K562 (cell line): Measurements from ENCODE around the gene CEP131. TPM values are rescaled to one million over a fixed set of nuclear protein-coding genes. Genes with fewer than 3 reads are reported as not detected.

ENCODE experiments used
- ATAC-seq: fragments of 200-7000 bp; cut with Tn5 transposase; 3 replicates; pipeline ENCODE4 v1.9.1; 2020; ENCODE audit warnings: moderate library complexity
- BruUV-seq: library from RNA; stranded (reverse); fragments of 400-500 nt; replicated peaks from 2 replicates; lab custom pipeline; 2021; lab: Mats Ljungman, UMichigan
- CTCF ChIA-PET: fragments of 300-600 bp; formaldehyde crosslinking; extraction: SDS; loops from one replicate; lab custom pipeline; 2021; ENCODE audit warnings: low intra/inter-chr PET ratio; lab: Yijun Ruan, JAX
- POLR2A ChIA-PET: fragments of 300-600, 350-650 bp; sonication (Branson Sonifier 250); formaldehyde crosslinking; extraction: SDS; loops from one replicate; lab custom pipeline; 2021; ENCODE audit warnings: antibody characterized with exemption, inconsistent platforms; lab: Yijun Ruan, JAX
- DNase-seq, 4 experiments: peaks; one replicate each; pipeline versions ENCODE4 v3.0.0 to v3.0.0-alpha.2; 2011 to 2018; ENCODE audit warnings: low spot score in 3 of 4, mixed read lengths in 3 of 4; ENCODE audit errors: extremely low read depth in 1 of 4
- FAIRE-seq: peaks from 2 replicates; lab custom pipeline; 2011; peaks lifted over from hg19 to GRCh38; lab: Jason Lieb, UNC
- H2AFZ ChIP-seq: 2 replicates; pipeline ENCODE4 v1.6.0; 2011; ENCODE audit warnings: low read depth, low read length, control low read depth, inconsistent platforms
- H3K27ac ChIP-seq: fragments of 200-600 bp; 3 replicates; pipeline ENCODE4 v1.8.0; 2011; ENCODE audit warnings: low read depth, mild to moderate bottlenecking, control low read depth, inconsistent platforms, low read length, moderate library complexity, mixed read lengths; ENCODE audit errors: extremely low read depth
- H3K27me3 ChIP-seq, 2 experiments: fragments of 300-600 bp in 1 of 2; 2 replicates in 1 of 2; 3 replicates in 1 of 2; pipeline versions ENCODE4 v1.6.0 to v1.8.0; 2011; ENCODE audit warnings: inconsistent platforms in 2 of 2, low read length in 2 of 2, mild to moderate bottlenecking in 1 of 2, mixed read lengths in 1 of 2, moderate library complexity in 1 of 2; ENCODE audit not compliant: control insufficient read depth in 2 of 2, insufficient read depth in 2 of 2
- H3K36me3 ChIP-seq: fragments of 300-600 bp; 3 replicates; pipeline ENCODE4 v1.8.0; 2011; ENCODE audit warnings: mild to moderate bottlenecking, low read length, inconsistent platforms; ENCODE audit not compliant: control insufficient read depth, insufficient read depth
- H3K4me1 ChIP-seq, 2 experiments: fragments of 200-600 bp in 1 of 2; replicated peaks in 1 of 2; 2 replicates in 1 of 2; 3 replicates in 1 of 2; pipeline versions ENCODE4 v1.5.1 to v1.8.0; 2011; ENCODE audit warnings: inconsistent platforms in 2 of 2, low read length in 2 of 2, mild to moderate bottlenecking in 1 of 2, mixed read lengths in 1 of 2, moderate library complexity in 1 of 2; ENCODE audit not compliant: control insufficient read depth in 2 of 2, insufficient read depth in 2 of 2
- H3K4me2 ChIP-seq: 2 replicates; pipeline ENCODE4 v1.6.1; 2011; ENCODE audit warnings: low read length, control low read depth, inconsistent platforms, mixed read lengths; ENCODE audit not compliant: insufficient read depth
- H3K4me3 ChIP-seq: fragments of 200-600 bp; sonication (generic), shearing (Covaris generic); 2 replicates; pipeline ENCODE4 v1.5.1; 2016; ENCODE audit warnings: control low read depth, inconsistent platforms
- H3K79me2 ChIP-seq: fragments of 200-600 bp; 3 replicates; pipeline ENCODE4 v1.8.0; 2011; ENCODE audit warnings: low read length, inconsistent platforms; ENCODE audit not compliant: control insufficient read depth, insufficient read depth
- H3K9ac ChIP-seq, 2 experiments: 2 replicates each; pipeline versions ENCODE4 v1.6.0 to v1.6.1; 2011; ENCODE audit warnings: low read depth in 2 of 2, low read length in 2 of 2, control low read depth in 1 of 2, inconsistent platforms in 1 of 2, mild to moderate bottlenecking in 1 of 2, mixed read lengths in 1 of 2; ENCODE audit not compliant: insufficient read depth in 1 of 2
- H3K9me1 ChIP-seq: one replicate; pipeline ENCODE4 v1.6.0; 2011; ENCODE audit warnings: inconsistent platforms, mild to moderate bottlenecking, low read length, moderate library complexity; ENCODE audit not compliant: control insufficient read depth, insufficient read depth
- H3K9me3 ChIP-seq: replicated peaks from 2 replicates; pipeline ENCODE4 v1.5.1; 2011; ENCODE audit warnings: low read depth, low read length, inconsistent platforms; ENCODE audit not compliant: control insufficient read depth, insufficient read depth
- H4K20me1 ChIP-seq: replicated peaks from 2 replicates; pipeline ENCODE4 v1.6.1; 2011; ENCODE audit warnings: low read length, inconsistent platforms, mixed read lengths; ENCODE audit not compliant: control insufficient read depth, insufficient read depth
- CBX3 ChIP-seq, 2 experiments: IDR thresholded peaks; 1 replicate in 1 of 2; 2 replicates in 1 of 2; pipeline ENCODE4 v1.6.1; 2012; ENCODE audit warnings: inconsistent platforms in 2 of 2, low read length in 2 of 2, borderline replicate concordance in 1 of 2, control low read depth in 1 of 2
- CGGBP1 ChIP-seq: fragments of 250-450 bp; sonication (Bioruptor Pico); IDR thresholded peaks from 2 replicates; pipeline ENCODE4 v1.9.0; 2021; ENCODE audit warnings: mild to moderate bottlenecking
- FOXJ2 ChIP-seq: fragments of 200-800 bp; sonication (Bioruptor generic); IDR thresholded peaks from 2 replicates; pipeline ENCODE4 v1.6.1; 2016; ENCODE audit warnings: missing genetic modification characterization, missing compliant biosample characterization
- SRSF9 ChIP-seq: fragments of 200-400 bp; formaldehyde crosslinking; IDR thresholded peaks from 2 replicates; pipeline ENCODE4 v1.6.1; 2017; ENCODE audit warnings: low read depth, low read length, borderline replicate concordance
- TRIM28 ChIP-seq: fragments of 450-650 bp; IDR thresholded peaks from 2 replicates; pipeline ENCODE4 v1.6.1; 2017
- ZBTB9 ChIP-seq: fragments of 450-650 bp; formaldehyde crosslinking; IDR thresholded peaks from 2 replicates; pipeline ENCODE4 v1.4.0; 2020; ENCODE audit warnings: mild to moderate bottlenecking, moderate library complexity
- ZNF695 ChIP-seq: fragments of 450-650 bp; formaldehyde crosslinking; IDR thresholded peaks from 2 replicates; pipeline ENCODE4 v1.4.0; 2020; ENCODE audit warnings: mild to moderate bottlenecking, moderate library complexity
- WGBS: fragments of 100-300 bp; shearing (Covaris generic); methylation state at CpG from one replicate; pipeline ENCODE4 v1.1.6; 2016; ENCODE audit warnings: low coverage, mixed read lengths; ENCODE audit not compliant: insufficient coverage; ENCODE audit errors: missing lambda C conversion rate; 5-methylcytosine and 5-hydroxymethylcytosine counted together
- in situ Hi-C: fragments of 300-500 bp; cut with MboI; formaldehyde crosslinking; loops from 4 replicates; pipeline ENCODE4 v1.15.0; 2018; ENCODE audit warnings: inconsistent platforms, mixed read lengths
- intact Hi-C: fragments of 100-400 bp; cut with micrococcal nuclease; formaldehyde crosslinking; loops from 2 replicates; pipeline ENCODE4 v1.14.2; 2022
- polyA plus RNA-seq, 8 experiments: library from polyadenylated mRNA; depleted of rRNA in 4 of 8; stranded (reverse) in 5 of 8; unstranded in 3 of 8; fragments of >200 nt; fragmentation: Nextera tagmentation in 2 of 8; fragmentation: Illumina TruSeq in 1 of 8; extraction: Ambion mirVana in 2 of 8; extraction: Trizol in 1 of 8; gene quantifications; 2 replicates each; pipeline versions ENCODE4 v1.2.1 to v1.2.3, GENCODE V29; 2011 to 2014; ENCODE audit warnings: inconsistent platforms in 1 of 8, missing spikeins in 1 of 8
- total RNA-seq, 7 experiments: library from RNA; depleted of rRNA in 6 of 7; stranded (reverse); fragments of >200 nt in 6 of 7; fragmentation: Illumina TruSeq in 2 of 7; extraction: Trizol in 2 of 7; gene quantifications; 2 replicates each; pipeline versions ENCODE4 v1.2.1 to v1.2.3, GENCODE V29; 2011 to 2021; ENCODE audit warnings: low replicate concordance in 1 of 7

CEP131 gene
- total and polyA plus RNA-seq, 9 of the 15 experiments (the other 6 are each of a cell fraction or from before 2014, with no cell fraction given): 0.24 to 21.2 (median 2.3) TPM

GRCh38 chr17:81152288-81152828 is 70.4 kb downstream of the CEP131 start:
- H3K79me2 ChIP-seq: no peaks in the 10 kb centered on the region
- DNase-seq: no peak
- in situ Hi-C loops (no loop called here), intact Hi-C loops (no loop called here)
- BruUV-seq: no TSS peak
- H3K27ac ChIP-seq: no peak overlapping the region
- H3K9ac ChIP-seq: no peak overlapping the region
- H3K4me1 ChIP-seq: peaks cover 6 to 28% of the 10 kb centered on the region in 2 experiments; a peak in 3 of 5 replicates
- no peaks in the 10 kb centered on the region for H4K20me1 ChIP-seq
- H3K4me3 ChIP-seq: no peak overlapping the region
- no peak for ATAC-seq
- no peaks in the 10 kb centered on the region for H3K36me3 ChIP-seq
- TF ChIP-seq ZBTB9 (CRISPR knock-in tag): no peak
- no peak for TF ChIP-seq ZNF695 (CRISPR knock-in tag)
- TF ChIP-seq SRSF9: no peak
- no peak for TF ChIP-seq TRIM28
- no peak for TF ChIP-seq CBX3 (IDR thresholded peaks at IDR 0.05; ENCODE audit: borderline replicate concordance in 1 of 2, low read length in 2 of 2)
- no peak for TF ChIP-seq CGGBP1 (CRISPR knock-in tag)
- TF ChIP-seq FOXJ2 (tag): no peak
- H3K9me3 ChIP-seq: no peaks in the 10 kb centered on the region
- 39% methylated on average over 8 of the region's 8 CpGs for WGBS
- H3K9me1 ChIP-seq: no peaks in the 10 kb centered on the region
- ChIA-PET CTCF (no interaction called here), POLR2A (interaction anchor here (0.8 to 3.7 kb wide), 3 partner anchors 9 to 360 kb away, joined by 3 to 15 read pairs (median 4); partner anchors contain the start of gene ACTG1)
- H2AFZ ChIP-seq: no peak overlapping the region; the same call in 1 of the 2 replicates
- no peak for FAIRE-seq
- H3K4me2 ChIP-seq: no peak overlapping the region
- H3K27me3 ChIP-seq: peaks cover 18 to 62% of the 10 kb centered on the region in 2 experiments; a peak in 4 of 5 replicates
